Breast epithelium (tissue), 3 donors: ENCODE measurements around the gene NRL.

ENCODE experiments used
- POLR2AphosphoS5 ChIP-seq, 3 donors: sonication (generic); formaldehyde crosslinking; IDR thresholded peaks; one replicate each; pipeline ENCODE4 v1.6.1; 2017; ENCODE audit warnings: antibody characterized with exemption in 3 of 3
- TF ChIP-seq, protein P1 (sequence below), 3 donors: fragments of 450-650 bp; IDR thresholded peaks; one replicate each; pipeline ENCODE4 v1.5.1; 2016 to 2017; ENCODE audit warnings: antibody characterized with exemption in 3 of 3, mild to moderate bottlenecking in 3 of 3, moderate library complexity in 3 of 3

- TF ChIP-seq, protein P1, sequence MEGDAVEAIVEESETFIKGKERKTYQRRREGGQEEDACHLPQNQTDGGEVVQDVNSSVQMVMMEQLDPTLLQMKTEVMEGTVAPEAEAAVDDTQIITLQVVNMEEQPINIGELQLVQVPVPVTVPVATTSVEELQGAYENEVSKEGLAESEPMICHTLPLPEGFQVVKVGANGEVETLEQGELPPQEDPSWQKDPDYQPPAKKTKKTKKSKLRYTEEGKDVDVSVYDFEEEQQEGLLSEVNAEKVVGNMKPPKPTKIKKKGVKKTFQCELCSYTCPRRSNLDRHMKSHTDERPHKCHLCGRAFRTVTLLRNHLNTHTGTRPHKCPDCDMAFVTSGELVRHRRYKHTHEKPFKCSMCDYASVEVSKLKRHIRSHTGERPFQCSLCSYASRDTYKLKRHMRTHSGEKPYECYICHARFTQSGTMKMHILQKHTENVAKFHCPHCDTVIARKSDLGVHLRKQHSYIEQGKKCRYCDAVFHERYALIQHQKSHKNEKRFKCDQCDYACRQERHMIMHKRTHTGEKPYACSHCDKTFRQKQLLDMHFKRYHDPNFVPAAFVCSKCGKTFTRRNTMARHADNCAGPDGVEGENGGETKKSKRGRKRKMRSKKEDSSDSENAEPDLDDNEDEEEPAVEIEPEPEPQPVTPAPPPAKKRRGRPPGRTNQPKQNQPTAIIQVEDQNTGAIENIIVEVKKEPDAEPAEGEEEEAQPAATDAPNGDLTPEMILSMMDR (IDR thresholded peaks at IDR 0.05) = no peak
- TF ChIP-seq POLR2AphosphoS5 (IDR thresholded peaks at IDR 0.05) = no peak
These were observed 34.6 kb downstream of the NRL start for GRCh38 chr14:24080142-24080530.
